Right lobe of liver (tissue), 6 donors: Measurements from ENCODE around the gene ROM1. TPM values are rescaled to one million over a fixed set of nuclear protein-coding genes. Genes with fewer than 3 reads are reported as not detected.

Source experiments
- ATAC-seq, 4 donors: fragments of 200-7000 bp; cut with Tn5 transposase; one replicate each; pipeline ENCODE4 v1.9.1; 2020; ENCODE audit warnings: mild to moderate bottlenecking in 4 of 4, moderate library complexity in 4 of 4
- DNase-seq, 3 donors: peaks; one replicate each; pipeline ENCODE4 v3.0.0-alpha.2; 2020
- H3K27ac ChIP-seq, 3 donors: fragments of 200-600 bp; one replicate each; pipeline ENCODE4 v1.8.0; 2022
- H3K27me3 ChIP-seq, 2 donors: fragments of 200-600 bp; one replicate each; pipeline ENCODE4 v1.8.0; 2022
- H3K36me3 ChIP-seq, 4 donors: fragments of 200-600 bp; sonication (generic) in 1 of 4; one replicate each; pipeline versions ENCODE4 v1.5.1 to v1.8.0; 2017 to 2022; ENCODE audit warnings: control low read depth in 1 of 4
- H3K4me1 ChIP-seq, 4 donors: fragments of 200-600 bp; sonication (generic) in 1 of 4; one replicate each; pipeline versions ENCODE4 v1.5.1 to v1.8.0; 2017 to 2022; ENCODE audit warnings: control low read depth in 1 of 4
- H3K4me3 ChIP-seq, 3 donors: fragments of 200-600 bp; one replicate each; pipeline ENCODE4 v1.8.0; 2022
- H3K9me3 ChIP-seq, 4 donors: fragments of 200-600 bp; sonication (generic) in 1 of 4; one replicate each; pipeline versions ENCODE4 v1.5.1 to v1.8.0; 2017 to 2022; ENCODE audit warnings: control low read depth in 1 of 4
- CTCF ChIP-seq, 4 donors: fragments of 200-600 bp in 3 of 4; fragments of 450-650 bp in 1 of 4; IDR thresholded peaks; one replicate each; pipeline versions ENCODE4 v1.5.1 to v1.8.0; 2016 to 2022; ENCODE audit warnings: antibody characterized with exemption in 4 of 4, mild to moderate bottlenecking in 2 of 4
- POLR2A ChIP-seq: fragments of 450-650 bp; IDR thresholded peaks from one replicate; pipeline ENCODE4 v1.6.1; 2017; ENCODE audit warnings: antibody characterized with exemption, mild to moderate bottlenecking
- WGBS: methylation state at CpG from one replicate; pipeline ENCODE4 v1.1.6; 2018; ENCODE audit warnings: low coverage, low lambda C conversion rate; ENCODE audit not compliant: insufficient coverage; ENCODE audit errors: missing lambda C conversion rate; 5-methylcytosine and 5-hydroxymethylcytosine counted together
- intact Hi-C, 2 donors: fragments of 100-400 bp; cut with DNase I; formaldehyde crosslinking; loops; one replicate each; pipeline versions ENCODE4 v1.11.2 to v1.14.1; 2022
- total RNA-seq, 6 experiments: library from RNA; depleted of rRNA in 2 of 6; stranded (reverse); fragments of >200 nt in 2 of 6; fragmentation: NEBNext Ultra II Directional in 3 of 6; extraction: Animal tissue kit (Norgen Biotek cat#: 25700) in 3 of 6; gene quantifications; one replicate each; pipeline versions ENCODE4 v1.1.0 to v1.2.4, GENCODE V29; 2016 to 2023
- donor health status: DM: no; HTN: yes; CAD: no.
- donor health status: DM: no; HTN: no; CAD: no.
- donor health status: DM: no; HTN: no; CAD: no.
- donor health status: DM: no; HTN: yes; CAD: no.
- donor health status: DM: no; HTN: yes; CAD: no.

ROM1 gene
- total RNA-seq, 6 experiments from 2014 or later = 1.1 to 2.9 (median 1.2) TPM

GRCh38 chr11:62573006-62573591 is 40.0 kb upstream of the ROM1 start:
- under 1% methylated on average over 33 of the region's 33 CpGs for WGBS
- Histone ChIP-seq H3K27me3 (no peaks in the 10 kb centered on the region), H3K27ac (peak overlapping the region; percentile 47 to 79 (median 69)), H3K4me3 (peak overlapping the region; percentile 74 to 94 (median 86)), H3K36me3 (peaks cover 0 to 53% (median 23%) of the 10 kb centered on the region in 4 donors), H3K4me1 (peaks cover 0 to 21% (median 0%) of the 10 kb centered on the region in 4 donors), H3K9me3 (no peaks in the 10 kb centered on the region)
- DNase-seq = peak in 2 of 3 donors; percentile 40 to 59
- ATAC-seq = peak in 2 of 4 donors; percentile 0 to 10
- intact Hi-C loops = no loop called here
- no peak for TF ChIP-seq CTCF (IDR thresholded peaks at IDR 0.05)
- no peak for TF ChIP-seq POLR2A

GRCh38 chr11:62573592-62574362 is 39.3 kb upstream of the ROM1 start, which contains the start of gene EEF1G:
Gene EEF1G, minus strand, starts transcription at chr11:62573891. Its CDS starts 49 bp downstream, at chr11:62573842.
- no peaks in the 10 kb centered on the region for H3K27me3 ChIP-seq
- WGBS = 1% methylated on average over 23 of the region's 46 CpGs
- DNase-seq (peak; percentile 98 to 99 (median 99)), ATAC-seq (peak; percentile 90 to 95 (median 94))
- TF ChIP-seq CTCF (IDR thresholded peaks at IDR 0.05) (no peak), POLR2A (peak; percentile 83)
- H3K9me3 ChIP-seq = no peaks in the 10 kb centered on the region
- peaks cover 0 to 21% (median 0%) of the 10 kb centered on the region in 4 donors for H3K4me1 ChIP-seq
- H3K4me3 ChIP-seq = peak within 1 kb of the TSS; percentile 74 to 94 (median 86)
- H3K36me3 ChIP-seq = peaks cover 0 to 55% (median 23%) of the 10 kb centered on the region in 4 donors
- peak within 1 kb of the TSS; percentile 96 to 100 (median 99) for H3K27ac ChIP-seq
- intact Hi-C loops = no loop called here

- peak overlapping the region; percentile 59 to 74 (median 63) for H3K4me3 ChIP-seq
- TF ChIP-seq POLR2A = no peak
- TF ChIP-seq CTCF (IDR thresholded peaks at IDR 0.05) = no peak
- intact Hi-C loops = no loop called here
- under 1% methylated on average over 19 of the region's 33 CpGs for WGBS
- peaks cover 0 to 21% (median 0%) of the 10 kb centered on the region in 4 donors for H3K4me1 ChIP-seq
- no peaks in the 10 kb centered on the region for H3K27me3 ChIP-seq
- peaks cover 0 to 57% (median 23%) of the 10 kb centered on the region in 4 donors for H3K36me3 ChIP-seq
- H3K27ac ChIP-seq = peak overlapping the region; percentile 96 to 100 (median 99)
- ATAC-seq (peak; percentile 15 to 39 (median 35)), DNase-seq (peak; percentile 42 to 69 (median 64))
- no peaks in the 10 kb centered on the region for H3K9me3 ChIP-seq
Measured at GRCh38 chr11:62574363-62575071, 38.5 kb upstream of the ROM1 start.

- intact Hi-C loops = no loop called here
- 45% methylated on average over 8 of the region's 17 CpGs for WGBS
- no peak for TF ChIP-seq POLR2A
- no peak for TF ChIP-seq CTCF (IDR thresholded peaks at IDR 0.05)
- H3K4me3 ChIP-seq = peak overlapping the region; percentile 59 to 74 (median 63)
- no peaks in the 10 kb centered on the region for H3K9me3 ChIP-seq
- ATAC-seq = no peak
- no peaks in the 10 kb centered on the region for H3K27me3 ChIP-seq
- peaks cover 0 to 21% (median 0%) of the 10 kb centered on the region in 4 donors for H3K4me1 ChIP-seq
- DNase-seq = peak in 2 of 3 donors; percentile 45 to 61
- peak overlapping the region; percentile 96 to 100 (median 99) for H3K27ac ChIP-seq
- H3K36me3 ChIP-seq = peaks cover 0 to 57% (median 20%) of the 10 kb centered on the region in 4 donors
Measured at GRCh38 chr11:62575156-62575555, 37.9 kb upstream of the ROM1 start.
